Smooth muscle cell (in vitro differentiated cells): ENCODE data around the gene EYS. TPM values are rescaled to one million over a fixed set of nuclear protein-coding genes. Genes with fewer than 3 reads are reported as not detected.

ENCODE experiments used
- DNase-seq: peaks from one replicate; lab custom pipeline; 2025; ENCODE audit not compliant: unreplicated experiment; lab: John Stamatoyannopoulos, UW
- H2AFZ ChIP-seq: fragments of 200-600 bp; sonication (generic); 2 replicates; pipeline ENCODE4 v1.6.0; 2016; ENCODE audit warnings: antibody characterized with exemption, low read depth, mild to moderate bottlenecking
- H3F3A ChIP-seq: fragments of 200-600 bp; sonication (generic); 2 replicates; pipeline ENCODE4 v1.6.0; 2017; ENCODE audit warnings: antibody characterized with exemption, low read depth
- H3K27ac ChIP-seq: fragments of 200-600 bp; sonication (generic); 2 replicates; pipeline ENCODE4 v1.5.1; 2016; ENCODE audit warnings: low read depth, mild to moderate bottlenecking
- H3K27me3 ChIP-seq: fragments of 200-600 bp; sonication (generic); 2 replicates; pipeline ENCODE4 v1.6.1; 2016; ENCODE audit warnings: low read depth, mild to moderate bottlenecking
- H3K36me3 ChIP-seq: fragments of 200-600 bp; sonication (generic); 2 replicates; pipeline ENCODE4 v1.5.1; 2016; ENCODE audit warnings: low read depth
- H3K4me1 ChIP-seq: fragments of 200-600 bp; sonication (generic); 2 replicates; pipeline ENCODE4 v1.5.1; 2016; ENCODE audit warnings: low read depth
- H3K4me2 ChIP-seq: fragments of 200-600 bp; sonication (generic); 2 replicates; pipeline ENCODE4 v1.6.0; 2016; ENCODE audit warnings: mild to moderate bottlenecking
- H3K4me3 ChIP-seq: fragments of 200-600 bp; sonication (generic); 2 replicates; pipeline ENCODE4 v1.5.1; 2016; ENCODE audit warnings: mild to moderate bottlenecking
- H3K79me2 ChIP-seq: fragments of 200-600 bp; sonication (generic); 2 replicates; pipeline ENCODE4 v1.6.0; 2016; ENCODE audit warnings: low read depth, mild to moderate bottlenecking
- H3K9ac ChIP-seq: fragments of 200-600 bp; sonication (generic); 2 replicates; pipeline ENCODE4 v1.6.0; 2016; ENCODE audit warnings: low read depth
- H3K9me3 ChIP-seq: fragments of 200-600 bp; sonication (generic); replicated peaks from 2 replicates; pipeline ENCODE4 v1.5.1; 2016; ENCODE audit warnings: low read depth
- H4K20me1 ChIP-seq: fragments of 200-600 bp; sonication (generic); 2 replicates; pipeline ENCODE4 v1.6.0; 2016; ENCODE audit warnings: low read depth
- WGBS: methylation state at CpG from one replicate; pipeline ENCODE4 v1.1.7; 2016; ENCODE audit warnings: low lambda C conversion rate; 5-methylcytosine and 5-hydroxymethylcytosine counted together
- polyA plus RNA-seq: library from polyadenylated mRNA; unstranded; fragments of >200 nt; fragmentation: Nextera tagmentation; extraction: Ambion mirVana; gene quantifications from 2 replicates; pipeline ENCODE4 v1.2.1, GENCODE V29; 2016
- total RNA-seq: library from RNA; depleted of rRNA; stranded (reverse); fragments of >200 nt; gene quantifications from 2 replicates; pipeline ENCODE4 v1.2.3, GENCODE V29; 2014
- TF ChIP-seq, protein P1 (sequence below): fragments of 200-600 bp; sonication (generic); IDR thresholded peaks from 2 replicates; pipeline ENCODE4 v1.5.1; 2017; ENCODE audit warnings: borderline replicate concordance, mild to moderate bottlenecking, antibody characterized with exemption; ENCODE audit not compliant: insufficient read depth, poor library complexity, severe bottlenecking

The EYS gene
- total and polyA plus RNA-seq, 2 experiments from 2014 or later = 0.07 to 0.18 TPM

DNA sequence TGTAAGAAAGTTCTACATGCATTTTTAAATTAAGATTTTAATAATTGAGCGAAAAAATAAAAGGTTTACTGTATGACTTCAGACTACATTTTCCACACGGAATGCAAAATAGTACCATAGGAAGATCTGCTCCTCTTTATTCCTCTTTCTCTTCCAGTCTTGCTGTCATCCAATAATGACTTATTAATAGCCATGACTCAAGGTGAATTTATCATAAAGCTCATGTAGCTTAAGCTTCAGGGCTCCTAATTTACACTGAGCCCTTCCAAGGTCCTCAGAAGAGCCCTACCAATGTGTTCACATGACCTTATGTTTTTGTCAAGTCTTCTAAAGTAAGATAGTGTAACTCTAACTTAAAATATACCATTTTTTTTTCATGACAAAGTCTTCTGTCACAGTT lies 1561.4 kb downstream of the EYS start:
- no peaks in the 10 kb centered on the region for H3K79me2 ChIP-seq
- WGBS = 91% methylated on average over 2 of the region's 2 CpGs
- no peaks in the 10 kb centered on the region for H3K4me1 ChIP-seq
- H3K9me3 ChIP-seq = no peaks in the 10 kb centered on the region
- no peak overlapping the region for H3K27ac ChIP-seq
- no peaks in the 10 kb centered on the region for H3K36me3 ChIP-seq
- no peak for DNase-seq
- H2AFZ ChIP-seq = no peak overlapping the region
- no peak overlapping the region for H3K9ac ChIP-seq
- TF ChIP-seq, protein P1, sequence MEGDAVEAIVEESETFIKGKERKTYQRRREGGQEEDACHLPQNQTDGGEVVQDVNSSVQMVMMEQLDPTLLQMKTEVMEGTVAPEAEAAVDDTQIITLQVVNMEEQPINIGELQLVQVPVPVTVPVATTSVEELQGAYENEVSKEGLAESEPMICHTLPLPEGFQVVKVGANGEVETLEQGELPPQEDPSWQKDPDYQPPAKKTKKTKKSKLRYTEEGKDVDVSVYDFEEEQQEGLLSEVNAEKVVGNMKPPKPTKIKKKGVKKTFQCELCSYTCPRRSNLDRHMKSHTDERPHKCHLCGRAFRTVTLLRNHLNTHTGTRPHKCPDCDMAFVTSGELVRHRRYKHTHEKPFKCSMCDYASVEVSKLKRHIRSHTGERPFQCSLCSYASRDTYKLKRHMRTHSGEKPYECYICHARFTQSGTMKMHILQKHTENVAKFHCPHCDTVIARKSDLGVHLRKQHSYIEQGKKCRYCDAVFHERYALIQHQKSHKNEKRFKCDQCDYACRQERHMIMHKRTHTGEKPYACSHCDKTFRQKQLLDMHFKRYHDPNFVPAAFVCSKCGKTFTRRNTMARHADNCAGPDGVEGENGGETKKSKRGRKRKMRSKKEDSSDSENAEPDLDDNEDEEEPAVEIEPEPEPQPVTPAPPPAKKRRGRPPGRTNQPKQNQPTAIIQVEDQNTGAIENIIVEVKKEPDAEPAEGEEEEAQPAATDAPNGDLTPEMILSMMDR = no peak
- no peak overlapping the region for H3K4me2 ChIP-seq
- no peaks in the 10 kb centered on the region for H3F3A ChIP-seq
- no peak overlapping the region for H3K4me3 ChIP-seq
- H4K20me1 ChIP-seq = no peaks in the 10 kb centered on the region
- H3K27me3 ChIP-seq = no peaks in the 10 kb centered on the region

DNA sequence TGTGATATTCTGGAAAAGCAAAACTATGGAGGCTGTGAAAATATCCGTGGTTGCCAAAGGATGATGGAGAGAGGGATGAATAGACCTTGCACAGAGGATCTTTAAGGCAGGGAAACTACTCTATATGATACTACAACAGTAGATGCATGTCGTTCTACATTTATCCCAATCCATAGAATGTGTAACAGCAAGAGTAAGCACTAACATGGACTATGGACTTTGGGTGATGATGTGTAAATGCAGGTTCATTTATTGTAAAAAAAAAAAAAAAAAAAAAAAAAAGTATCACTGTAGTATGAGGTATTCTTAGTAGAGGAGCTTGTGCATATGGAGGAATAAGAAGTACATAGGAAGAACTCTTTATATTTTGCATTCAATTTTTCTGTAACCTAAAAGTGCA lies 1563.9 kb downstream of the EYS start:
- DNase-seq = no peak
- TF ChIP-seq, protein P1 = no peak
- H3F3A ChIP-seq = no peaks in the 10 kb centered on the region
- H3K27ac ChIP-seq = no peak overlapping the region
- no peaks in the 10 kb centered on the region for H3K9me3 ChIP-seq
- no peaks in the 10 kb centered on the region for H3K27me3 ChIP-seq
- H3K4me2 ChIP-seq = no peak overlapping the region
- H4K20me1 ChIP-seq = no peaks in the 10 kb centered on the region
- 89% methylated on average over 2 of the region's 2 CpGs for WGBS
- no peak overlapping the region for H3K9ac ChIP-seq
- H3K36me3 ChIP-seq = no peaks in the 10 kb centered on the region
- no peak overlapping the region for H2AFZ ChIP-seq
- no peak overlapping the region for H3K4me3 ChIP-seq
- no peaks in the 10 kb centered on the region for H3K4me1 ChIP-seq
- no peaks in the 10 kb centered on the region for H3K79me2 ChIP-seq

DNA sequence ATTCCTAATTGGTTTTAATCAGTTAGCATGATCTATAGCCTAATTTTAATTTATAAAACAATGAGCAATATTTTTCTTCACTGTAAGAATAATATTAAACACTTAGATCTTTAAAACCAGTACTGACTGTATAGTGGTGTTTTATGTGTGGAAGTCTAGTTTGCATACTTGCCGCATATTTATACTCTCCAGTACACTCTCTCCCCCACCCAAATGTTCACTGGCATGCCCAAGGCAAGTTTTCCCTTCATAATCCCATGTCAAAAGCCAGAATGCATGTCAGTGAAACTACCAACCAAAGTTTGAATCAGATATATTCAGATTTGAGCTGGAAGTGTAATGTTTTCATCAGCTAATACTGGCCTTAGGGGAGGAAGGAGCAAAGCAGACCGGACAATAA lies 1565.3 kb downstream of the EYS start:
- no peaks in the 10 kb centered on the region for H4K20me1 ChIP-seq
- no peaks in the 10 kb centered on the region for H3F3A ChIP-seq
- H3K9ac ChIP-seq = no peak overlapping the region
- TF ChIP-seq, protein P1 = no peak
- no peak overlapping the region for H3K27ac ChIP-seq
- WGBS = 89% methylated on average over 2 of the region's 2 CpGs
- H3K4me1 ChIP-seq = no peaks in the 10 kb centered on the region
- no peak overlapping the region for H3K4me2 ChIP-seq
- H3K36me3 ChIP-seq = no peaks in the 10 kb centered on the region
- H3K79me2 ChIP-seq = no peaks in the 10 kb centered on the region
- no peak for DNase-seq
- H3K9me3 ChIP-seq = no peaks in the 10 kb centered on the region
- no peaks in the 10 kb centered on the region for H3K27me3 ChIP-seq
- H2AFZ ChIP-seq = no peak overlapping the region
- no peak overlapping the region for H3K4me3 ChIP-seq

DNA sequence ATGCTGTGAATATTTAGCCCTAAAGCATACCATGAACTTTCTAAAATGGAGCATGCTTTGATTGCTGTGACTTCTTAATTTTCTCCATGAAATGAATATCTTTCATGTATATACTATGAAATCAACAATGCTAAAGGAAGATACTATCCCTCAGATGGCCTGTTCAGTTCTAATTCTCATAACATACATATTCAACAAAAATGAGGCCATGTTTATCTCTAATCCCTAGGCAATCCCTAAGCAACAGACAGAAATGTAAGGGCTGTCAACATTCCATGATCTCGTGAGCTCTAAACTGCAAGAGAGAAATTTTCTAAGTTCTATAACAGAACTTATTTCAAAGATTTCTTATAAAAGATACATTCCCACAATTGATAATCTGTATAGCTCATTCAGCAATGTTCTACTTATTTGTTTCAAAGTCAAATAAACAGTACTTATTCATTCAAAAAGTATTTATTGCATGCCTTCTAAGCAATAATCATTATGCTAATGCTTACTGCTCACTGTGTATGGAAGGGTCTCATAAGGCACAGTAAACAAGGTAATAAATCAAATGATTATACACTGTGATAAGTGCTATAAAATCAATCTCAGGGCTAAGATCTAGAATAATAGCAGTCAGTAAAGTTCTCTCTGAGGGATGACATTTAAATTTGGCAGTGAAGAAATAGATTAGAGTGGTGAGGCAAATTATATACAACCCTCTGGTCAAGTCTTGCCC lies 1578.6 kb downstream of the EYS start:
- H4K20me1 ChIP-seq = no peaks in the 10 kb centered on the region
- 41% methylated on average over 1 of the region's 1 CpG for WGBS
- no peak overlapping the region for H3K9ac ChIP-seq
- TF ChIP-seq, protein P1 = no peak
- no peak overlapping the region for H3K4me3 ChIP-seq
- H3K4me2 ChIP-seq = no peak overlapping the region
- no peaks in the 10 kb centered on the region for H3K79me2 ChIP-seq
- peaks cover 2% of the 10 kb centered on the region for H3K4me1 ChIP-seq
- H3K36me3 ChIP-seq = no peaks in the 10 kb centered on the region
- H3K9me3 ChIP-seq = no peaks in the 10 kb centered on the region
- no peak for DNase-seq
- no peak overlapping the region for H2AFZ ChIP-seq
- H3K27me3 ChIP-seq = no peaks in the 10 kb centered on the region
- no peak overlapping the region for H3K27ac ChIP-seq
- H3F3A ChIP-seq = peaks cover 2% of the 10 kb centered on the region
